Upper lobe of left lung (tissue), 6 donors: ENCODE data around the gene RSF1. TPM values are rescaled to one million over a fixed set of nuclear protein-coding genes. Genes with fewer than 3 reads are reported as not detected.
A peak's percentile ranks its signal among the peaks of the same experiment; 100 is the strongest.

Source experiments
- ATAC-seq, 2 donors: fragments of 200-7000 bp; cut with Tn5 transposase; one replicate each; pipeline ENCODE4 v1.9.1; 2022; ENCODE audit warnings: mild to moderate bottlenecking in 2 of 2, moderate library complexity in 2 of 2; ENCODE audit not compliant: low FRiP score in 2 of 2
- DNase-seq, 2 donors: peaks; one replicate each; pipeline ENCODE4 v3.0.0-alpha.2; 2019 to 2020
- H3K27ac ChIP-seq, 4 donors: fragments of 200-600 bp; sonication (generic); one replicate each; pipeline ENCODE4 v1.5.1; 2016 to 2019
- H3K27me3 ChIP-seq, 4 donors: fragments of 200-600 bp; sonication (generic); one replicate each; pipeline ENCODE4 v1.5.1; 2017 to 2019
- H3K36me3 ChIP-seq, 4 donors: fragments of 200-600 bp; sonication (generic); one replicate each; pipeline ENCODE4 v1.5.1; 2016 to 2019
- H3K4me1 ChIP-seq, 4 donors: fragments of 200-600 bp; sonication (generic); one replicate each; pipeline ENCODE4 v1.5.1; 2018 to 2019
- H3K4me3 ChIP-seq, 4 donors: fragments of 200-600 bp; sonication (generic); one replicate each; pipeline ENCODE4 v1.5.1; 2017 to 2019; ENCODE audit warnings: mild to moderate bottlenecking in 2 of 4, moderate library complexity in 1 of 4
- H3K9me3 ChIP-seq, 4 donors: fragments of 200-600 bp; sonication (generic); one replicate each; pipeline ENCODE4 v1.5.1; 2018 to 2019
- CTCF ChIP-seq, 6 experiments: fragments of 450-650 bp in 4 of 6; fragments of 200-600 bp in 2 of 6; sonication (generic) in 2 of 6; IDR thresholded peaks; one replicate each; pipeline ENCODE4 v1.5.1; 2016 to 2019; ENCODE audit warnings: antibody characterized with exemption in 6 of 6
- EP300 ChIP-seq, 4 donors: sonication (generic); formaldehyde crosslinking; IDR thresholded peaks; one replicate each; pipeline ENCODE4 v1.5.1; 2017; ENCODE audit warnings: antibody characterized with exemption in 4 of 4, control low read depth in 2 of 4
- POLR2A ChIP-seq, 4 donors: fragments of 450-650 bp; IDR thresholded peaks; one replicate each; pipeline ENCODE4 v1.5.1; 2016 to 2017; ENCODE audit warnings: antibody characterized with exemption in 4 of 4, mild to moderate bottlenecking in 2 of 4
- POLR2AphosphoS5 ChIP-seq, 2 donors: sonication (generic); formaldehyde crosslinking; IDR thresholded peaks; one replicate each; pipeline ENCODE4 v1.5.1; 2017; ENCODE audit warnings: antibody characterized with exemption in 2 of 2
- WGBS, 2 donors: methylation state at CpG; one replicate each; pipeline ENCODE4 v1.1.5; 2017 to 2018; 5-methylcytosine and 5-hydroxymethylcytosine counted together
- total RNA-seq, 6 donors: library from RNA; depleted of rRNA in 4 of 6; stranded (reverse); fragments of >200 nt in 4 of 6; gene quantifications; one replicate each; pipeline versions ENCODE4 v1.1.0 to v1.2.1, GENCODE V29; 2016 to 2021
- donor health status: DM: no; HTN: no; CAD: no; lungs with moderate emphysema.
- donor health status: DM: no; HTN: yes; CAD: no; lungs with severe emphysema.

The RSF1 gene
- total RNA-seq, 6 donors from 2014 or later: 36.2 to 136 (median 71.2) TPM

GRCh38 chr11:77778549-77778948 is 42.0 kb downstream of the RSF1 start:
- Histone ChIP-seq H3K36me3 (peaks cover 0 to 8% (median 0%) of the 10 kb centered on the region in 4 donors), H3K27ac (no peak overlapping the region), H3K4me3 (no peak overlapping the region), H3K4me1 (peaks cover 0 to 7% (median 4%) of the 10 kb centered on the region in 4 donors), H3K9me3 (no peaks in the 10 kb centered on the region), H3K27me3 (no peaks in the 10 kb centered on the region)
- DNase-seq (no peak), ATAC-seq (no peak)
- TF ChIP-seq CTCF (IDR thresholded peaks at IDR 0.05) (no peak), EP300 (IDR thresholded peaks at IDR 0.05) (no peak), POLR2AphosphoS5 (IDR thresholded peaks at IDR 0.05) (no peak)
- 24 to 30% methylated on average over 1 of the region's 1 CpG for WGBS, 2 donors

DNA sequence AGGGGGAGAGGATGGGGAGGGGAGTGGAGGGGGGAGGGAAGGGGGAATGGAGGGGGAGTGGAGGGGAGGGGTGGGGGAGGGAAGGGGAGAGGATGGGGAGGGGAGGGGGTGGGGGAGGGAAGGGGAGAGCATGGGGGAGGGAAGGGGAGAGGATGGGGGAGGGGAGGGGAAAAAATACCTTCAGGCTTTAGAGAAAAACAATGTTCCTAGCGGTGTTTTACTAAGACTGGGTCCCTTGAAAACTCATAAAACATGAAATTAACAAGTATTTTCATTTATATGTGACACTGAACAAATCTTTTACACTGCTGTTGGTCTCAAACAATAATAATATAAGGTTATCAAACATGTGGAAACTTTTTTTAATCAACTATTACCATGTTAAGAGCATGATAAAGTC is 42.4 kb downstream of the RSF1 start:
- DNase-seq: no peak
- Histone ChIP-seq H3K27me3 (no peaks in the 10 kb centered on the region), H3K4me1 (peaks cover 0 to 7% (median 3%) of the 10 kb centered on the region in 4 donors), H3K36me3 (peaks cover 0 to 8% (median 0%) of the 10 kb centered on the region in 4 donors), H3K9me3 (no peaks in the 10 kb centered on the region), H3K4me3 (no peak overlapping the region), H3K27ac (no peak overlapping the region)
- WGBS, 2 donors: 94 to 100% methylated on average over 1 of the region's 1 CpG
- TF ChIP-seq POLR2A (IDR thresholded peaks at IDR 0.05): no peak
- TF ChIP-seq EP300 (IDR thresholded peaks at IDR 0.05): no peak
- no peak for TF ChIP-seq CTCF (IDR thresholded peaks at IDR 0.05)
- no peak for TF ChIP-seq POLR2AphosphoS5 (IDR thresholded peaks at IDR 0.05)
- no peak for ATAC-seq

- H3K4me3 ChIP-seq: no peak overlapping the region
- H3K9me3 ChIP-seq: no peaks in the 10 kb centered on the region
- no peaks in the 10 kb centered on the region for H3K27me3 ChIP-seq
- TF ChIP-seq POLR2A (IDR thresholded peaks at IDR 0.05): no peak
- TF ChIP-seq CTCF (IDR thresholded peaks at IDR 0.05): peak in 3 of 6 experiments; percentile 12 to 28 (median 25)
- H3K36me3 ChIP-seq: peaks cover 0 to 2% (median 0%) of the 10 kb centered on the region in 4 donors
- WGBS, 2 donors: 82 to 83% methylated on average over 1 of the region's 1 CpG
- no peak for ATAC-seq
- DNase-seq: no peak
- peaks cover 0 to 8% (median 6%) of the 10 kb centered on the region in 4 donors for H3K4me1 ChIP-seq
- H3K27ac ChIP-seq: no peak overlapping the region
Observed at GRCh38 chr11:77776455-77776854, 44.1 kb downstream of the RSF1 start.

GRCh38 chr11:77775936-77776335 is 44.6 kb downstream of the RSF1 start:
- H3K9me3 ChIP-seq: no peaks in the 10 kb centered on the region
- H3K36me3 ChIP-seq: peaks cover 0 to 2% (median 0%) of the 10 kb centered on the region in 4 donors
- no peak overlapping the region for H3K4me3 ChIP-seq
- H3K4me1 ChIP-seq: peaks cover 0 to 13% (median 10%) of the 10 kb centered on the region in 4 donors
- no peak for DNase-seq
- H3K27me3 ChIP-seq: no peaks in the 10 kb centered on the region
- no peak overlapping the region for H3K27ac ChIP-seq
- TF ChIP-seq CTCF (IDR thresholded peaks at IDR 0.05): no peak
- TF ChIP-seq POLR2A (IDR thresholded peaks at IDR 0.05): no peak
- ATAC-seq: no peak
- 60 to 66% methylated on average over 2 of the region's 2 CpGs for WGBS, 2 donors

DNA sequence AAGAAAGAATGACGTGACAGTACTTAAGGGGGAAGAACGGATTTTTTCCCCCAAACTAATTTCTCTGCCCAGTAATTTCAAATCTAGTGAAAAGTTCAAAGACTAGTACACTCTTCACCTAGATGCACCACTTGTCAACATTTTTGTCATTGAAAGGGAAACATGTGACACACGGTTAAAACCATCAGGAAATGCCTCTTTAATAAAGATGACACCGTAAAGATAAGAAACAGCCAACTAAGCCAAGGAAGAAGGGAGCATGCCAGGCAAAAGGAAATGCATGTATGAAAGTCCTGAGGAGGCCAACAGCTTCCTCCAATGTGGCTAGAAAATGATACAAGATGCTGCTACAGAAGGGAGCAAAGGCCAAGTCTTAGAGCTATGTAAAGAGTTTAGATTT is 49.4 kb downstream of the RSF1 start:
- Histone ChIP-seq H3K9me3 (no peaks in the 10 kb centered on the region), H3K36me3 (peaks cover 0 to 2% (median 0%) of the 10 kb centered on the region in 4 donors), H3K27me3 (no peaks in the 10 kb centered on the region), H3K27ac (no peak overlapping the region), H3K4me3 (no peak overlapping the region), H3K4me1 (peaks cover 0 to 13% (median 9%) of the 10 kb centered on the region in 4 donors)
- ATAC-seq (no peak), DNase-seq (no peak)
- TF ChIP-seq POLR2AphosphoS5 (IDR thresholded peaks at IDR 0.05): no peak
- TF ChIP-seq POLR2A (IDR thresholded peaks at IDR 0.05): no peak
- no peak for TF ChIP-seq CTCF (IDR thresholded peaks at IDR 0.05)
- no peak for TF ChIP-seq EP300 (IDR thresholded peaks at IDR 0.05)
- 40% methylated on average over 4 of the region's 4 CpGs for WGBS, 2 donors
